HepG2 (cell line): ENCODE data around the gene ZNF628. TPM values are rescaled to one million over a fixed set of nuclear protein-coding genes. Genes with fewer than 3 reads are reported as not detected.
A peak's percentile ranks its signal among the peaks of the same experiment; 100 is the strongest.

Experiments used
- ATRX ChIP-seq: sonication (generic); formaldehyde crosslinking; IDR thresholded peaks from 2 replicates; pipeline ENCODE4 v1.4.0; 2020; ENCODE audit warnings: missing genetic modification reagents, borderline replicate concordance
- ESRRA ChIP-seq: sonication (generic); formaldehyde crosslinking; IDR thresholded peaks from 2 replicates; pipeline ENCODE4 v1.5.1; 2020; ENCODE audit warnings: mild to moderate bottlenecking, low read depth, missing genetic modification reagents
- PHF5A ChIP-seq: IDR thresholded peaks from one replicate; pipeline ENCODE4 v1.6.1; 2018; ENCODE audit warnings: low read depth, missing genetic modification reagents; ENCODE audit not compliant: unreplicated experiment
- PITX1 ChIP-seq: sonication (generic); formaldehyde crosslinking; IDR thresholded peaks from 2 replicates; pipeline ENCODE4 v1.5.1; 2020; ENCODE audit warnings: mild to moderate bottlenecking, missing genetic modification reagents
- ZNF33A ChIP-seq: sonication (generic); formaldehyde crosslinking; IDR thresholded peaks from 2 replicates; pipeline ENCODE4 v1.5.1; 2020; ENCODE audit warnings: missing genetic modification reagents, mild to moderate bottlenecking, moderate library complexity, borderline replicate concordance
- ZNF343 ChIP-seq: sonication (generic); formaldehyde crosslinking; IDR thresholded peaks from 2 replicates; pipeline ENCODE4 v1.4.0; 2020; ENCODE audit warnings: mild to moderate bottlenecking, missing genetic modification reagents
- ZNF550 ChIP-seq: sonication (generic); formaldehyde crosslinking; IDR thresholded peaks from 2 replicates; pipeline ENCODE4 v1.4.0; 2020; ENCODE audit warnings: mild to moderate bottlenecking, missing genetic modification reagents, borderline replicate concordance
- ZNF746 ChIP-seq: sonication (generic); formaldehyde crosslinking; IDR thresholded peaks from 2 replicates; pipeline ENCODE4 v1.8.0; 2022; ENCODE audit warnings: mild to moderate bottlenecking, missing genetic modification reagents
- polyA plus RNA-seq, 8 experiments: library from polyadenylated mRNA; depleted of rRNA in 3 of 8; stranded (reverse) in 7 of 8; unstranded in 1 of 8; fragments of >200 nt; fragmentation: Illumina TruSeq in 4 of 8; extraction: Trizol in 4 of 8; gene quantifications; 2 replicates each; pipeline versions ENCODE4 v1.2.1 to v1.2.3, GENCODE V29; 2011 to 2016; ENCODE audit warnings: low read depth in 4 of 8, missing spikeins in 1 of 8, mixed read lengths in 1 of 8; ENCODE audit not compliant: insufficient read depth in 1 of 8
- total RNA-seq, 5 experiments: library from RNA; depleted of rRNA; stranded (reverse); fragments of >200 nt; fragmentation: Illumina TruSeq; extraction: Trizol; gene quantifications; 2 replicates each; pipeline ENCODE4 v1.2.3, GENCODE V29; 2016; ENCODE audit warnings: low read depth in 1 of 5
- TF ChIP-seq, protein P1 (sequence below): sonication (generic); formaldehyde crosslinking; IDR thresholded peaks from 2 replicates; pipeline ENCODE4 v1.4.0; 2020; ENCODE audit warnings: missing genetic modification reagents, borderline replicate concordance
- TF ChIP-seq, protein P2 (sequence below): sonication (generic); formaldehyde crosslinking; IDR thresholded peaks from 2 replicates; pipeline ENCODE4 v1.5.1; 2020; ENCODE audit warnings: mild to moderate bottlenecking, missing genetic modification reagents, moderate library complexity
- TF ChIP-seq, protein P3 (sequence below): sonication (generic); formaldehyde crosslinking; IDR thresholded peaks from 2 replicates; pipeline ENCODE4 v1.5.1; 2020; ENCODE audit warnings: mild to moderate bottlenecking, missing genetic modification reagents
- TF ChIP-seq, protein P4 (sequence below): sonication (generic); formaldehyde crosslinking; IDR thresholded peaks from 2 replicates; pipeline ENCODE4 v1.8.0; 2022; ENCODE audit warnings: mild to moderate bottlenecking, missing genetic modification reagents
- TF ChIP-seq, protein P5 (sequence below): sonication (generic); formaldehyde crosslinking; IDR thresholded peaks from 2 replicates; pipeline ENCODE4 v1.4.0; 2020; ENCODE audit warnings: mild to moderate bottlenecking, missing genetic modification reagents

Gene ZNF628
- total and polyA plus RNA-seq, 2 of the 13 experiments (the other 11 are each of a cell fraction or from before 2014, with no cell fraction given): 0.54 to 1.2 TPM

DNA sequence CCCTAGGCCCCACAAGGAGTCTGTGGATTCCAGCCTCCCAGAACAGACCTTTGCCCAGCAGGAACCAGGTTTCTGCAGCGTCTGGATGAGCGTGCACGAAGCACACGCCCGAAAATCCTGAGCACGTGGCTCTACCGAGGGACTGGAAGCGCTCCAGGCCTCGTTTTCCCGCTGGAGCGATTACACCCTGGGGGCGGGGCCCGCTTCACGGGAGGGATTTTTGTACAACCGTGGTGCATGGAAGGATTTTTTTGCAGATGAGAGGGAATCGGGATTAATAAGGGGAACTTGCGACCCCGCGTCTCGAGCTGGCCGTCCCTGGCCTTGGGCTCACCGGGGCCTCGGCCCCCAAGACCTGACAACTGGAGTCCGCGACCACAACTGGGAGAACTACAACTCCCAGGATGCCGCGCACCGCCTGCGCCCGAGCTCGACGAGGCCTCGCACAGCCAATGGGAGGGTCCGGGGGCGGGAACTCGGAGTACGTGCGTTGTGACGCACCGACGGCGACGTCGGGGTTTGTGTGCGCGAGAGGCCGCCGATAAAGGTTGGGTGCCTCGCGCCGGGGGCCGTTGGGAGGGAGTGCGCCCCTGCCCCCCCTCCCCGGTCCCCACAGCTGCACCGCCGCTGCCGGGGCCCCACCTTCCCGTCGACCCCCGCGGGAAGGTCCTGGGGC lies at the start of gene ZNF628 (continued):
- TF ChIP-seq, protein P1, sequence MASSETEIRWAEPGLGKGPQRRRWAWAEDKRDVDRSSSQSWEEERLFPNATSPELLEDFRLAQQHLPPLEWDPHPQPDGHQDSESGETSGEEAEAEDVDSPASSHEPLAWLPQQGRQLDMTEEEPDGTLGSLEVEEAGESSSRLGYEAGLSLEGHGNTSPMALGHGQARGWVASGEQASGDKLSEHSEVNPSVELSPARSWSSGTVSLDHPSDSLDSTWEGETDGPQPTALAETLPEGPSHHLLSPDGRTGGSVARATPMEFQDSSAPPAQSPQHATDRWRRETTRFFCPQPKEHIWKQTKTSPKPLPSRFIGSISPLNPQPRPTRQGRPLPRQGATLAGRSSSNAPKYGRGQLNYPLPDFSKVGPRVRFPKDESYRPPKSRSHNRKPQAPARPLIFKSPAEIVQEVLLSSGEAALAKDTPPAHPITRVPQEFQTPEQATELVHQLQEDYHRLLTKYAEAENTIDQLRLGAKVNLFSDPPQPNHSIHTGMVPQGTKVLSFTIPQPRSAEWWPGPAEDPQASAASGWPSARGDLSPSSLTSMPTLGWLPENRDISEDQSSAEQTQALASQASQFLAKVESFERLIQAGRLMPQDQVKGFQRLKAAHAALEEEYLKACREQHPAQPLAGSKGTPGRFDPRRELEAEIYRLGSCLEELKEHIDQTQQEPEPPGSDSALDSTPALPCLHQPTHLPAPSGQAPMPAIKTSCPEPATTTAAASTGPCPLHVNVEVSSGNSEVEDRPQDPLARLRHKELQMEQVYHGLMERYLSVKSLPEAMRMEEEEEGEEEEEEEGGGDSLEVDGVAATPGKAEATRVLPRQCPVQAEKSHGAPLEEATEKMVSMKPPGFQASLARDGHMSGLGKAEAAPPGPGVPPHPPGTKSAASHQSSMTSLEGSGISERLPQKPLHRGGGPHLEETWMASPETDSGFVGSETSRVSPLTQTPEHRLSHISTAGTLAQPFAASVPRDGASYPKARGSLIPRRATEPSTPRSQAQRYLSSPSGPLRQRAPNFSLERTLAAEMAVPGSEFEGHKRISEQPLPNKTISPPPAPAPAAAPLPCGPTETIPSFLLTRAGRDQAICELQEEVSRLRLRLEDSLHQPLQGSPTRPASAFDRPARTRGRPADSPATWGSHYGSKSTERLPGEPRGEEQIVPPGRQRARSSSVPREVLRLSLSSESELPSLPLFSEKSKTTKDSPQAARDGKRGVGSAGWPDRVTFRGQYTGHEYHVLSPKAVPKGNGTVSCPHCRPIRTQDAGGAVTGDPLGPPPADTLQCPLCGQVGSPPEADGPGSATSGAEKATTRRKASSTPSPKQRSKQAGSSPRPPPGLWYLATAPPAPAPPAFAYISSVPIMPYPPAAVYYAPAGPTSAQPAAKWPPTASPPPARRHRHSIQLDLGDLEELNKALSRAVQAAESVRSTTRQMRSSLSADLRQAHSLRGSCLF (CRISPR knock-in tag): 0 out of 2 replicates have a peak, but pooled peaks have one; percentile 88
- TF ChIP-seq, protein P2, sequence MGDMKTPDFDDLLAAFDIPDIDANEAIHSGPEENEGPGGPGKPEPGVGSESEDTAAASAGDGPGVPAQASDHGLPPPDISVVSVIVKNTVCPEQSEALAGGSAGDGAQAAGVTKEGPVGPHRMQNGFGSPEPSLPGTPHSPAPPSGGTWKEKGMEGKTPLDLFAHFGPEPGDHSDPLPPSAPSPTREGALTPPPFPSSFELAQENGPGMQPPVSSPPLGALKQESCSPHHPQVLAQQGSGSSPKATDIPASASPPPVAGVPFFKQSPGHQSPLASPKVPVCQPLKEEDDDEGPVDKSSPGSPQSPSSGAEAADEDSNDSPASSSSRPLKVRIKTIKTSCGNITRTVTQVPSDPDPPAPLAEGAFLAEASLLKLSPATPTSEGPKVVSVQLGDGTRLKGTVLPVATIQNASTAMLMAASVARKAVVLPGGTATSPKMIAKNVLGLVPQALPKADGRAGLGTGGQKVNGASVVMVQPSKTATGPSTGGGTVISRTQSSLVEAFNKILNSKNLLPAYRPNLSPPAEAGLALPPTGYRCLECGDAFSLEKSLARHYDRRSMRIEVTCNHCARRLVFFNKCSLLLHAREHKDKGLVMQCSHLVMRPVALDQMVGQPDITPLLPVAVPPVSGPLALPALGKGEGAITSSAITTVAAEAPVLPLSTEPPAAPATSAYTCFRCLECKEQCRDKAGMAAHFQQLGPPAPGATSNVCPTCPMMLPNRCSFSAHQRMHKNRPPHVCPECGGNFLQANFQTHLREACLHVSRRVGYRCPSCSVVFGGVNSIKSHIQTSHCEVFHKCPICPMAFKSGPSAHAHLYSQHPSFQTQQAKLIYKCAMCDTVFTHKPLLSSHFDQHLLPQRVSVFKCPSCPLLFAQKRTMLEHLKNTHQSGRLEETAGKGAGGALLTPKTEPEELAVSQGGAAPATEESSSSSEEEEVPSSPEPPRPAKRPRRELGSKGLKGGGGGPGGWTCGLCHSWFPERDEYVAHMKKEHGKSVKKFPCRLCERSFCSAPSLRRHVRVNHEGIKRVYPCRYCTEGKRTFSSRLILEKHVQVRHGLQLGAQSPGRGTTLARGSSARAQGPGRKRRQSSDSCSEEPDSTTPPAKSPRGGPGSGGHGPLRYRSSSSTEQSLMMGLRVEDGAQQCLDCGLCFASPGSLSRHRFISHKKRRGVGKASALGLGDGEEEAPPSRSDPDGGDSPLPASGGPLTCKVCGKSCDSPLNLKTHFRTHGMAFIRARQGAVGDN: peak; percentile 100
- TF ChIP-seq PHF5A (no peak), ZNF746 (CRISPR knock-in tag) (peak; percentile 72; the same call in 1 of the 2 replicates), ATRX (CRISPR knock-in tag) (no peak), PITX1 (CRISPR knock-in tag) (peak; percentile 49; the same call in 1 of the 2 replicates), ZNF33A (no peak), ZNF343 (CRISPR knock-in tag) (peak; percentile 85; the same call in 1 of the 2 replicates), ESRRA (CRISPR knock-in tag) (peak; percentile 38; the same call in 1 of the 2 replicates), ZNF550 (peak; percentile 91; the same call in 1 of the 2 replicates)
- TF ChIP-seq, protein P3, sequence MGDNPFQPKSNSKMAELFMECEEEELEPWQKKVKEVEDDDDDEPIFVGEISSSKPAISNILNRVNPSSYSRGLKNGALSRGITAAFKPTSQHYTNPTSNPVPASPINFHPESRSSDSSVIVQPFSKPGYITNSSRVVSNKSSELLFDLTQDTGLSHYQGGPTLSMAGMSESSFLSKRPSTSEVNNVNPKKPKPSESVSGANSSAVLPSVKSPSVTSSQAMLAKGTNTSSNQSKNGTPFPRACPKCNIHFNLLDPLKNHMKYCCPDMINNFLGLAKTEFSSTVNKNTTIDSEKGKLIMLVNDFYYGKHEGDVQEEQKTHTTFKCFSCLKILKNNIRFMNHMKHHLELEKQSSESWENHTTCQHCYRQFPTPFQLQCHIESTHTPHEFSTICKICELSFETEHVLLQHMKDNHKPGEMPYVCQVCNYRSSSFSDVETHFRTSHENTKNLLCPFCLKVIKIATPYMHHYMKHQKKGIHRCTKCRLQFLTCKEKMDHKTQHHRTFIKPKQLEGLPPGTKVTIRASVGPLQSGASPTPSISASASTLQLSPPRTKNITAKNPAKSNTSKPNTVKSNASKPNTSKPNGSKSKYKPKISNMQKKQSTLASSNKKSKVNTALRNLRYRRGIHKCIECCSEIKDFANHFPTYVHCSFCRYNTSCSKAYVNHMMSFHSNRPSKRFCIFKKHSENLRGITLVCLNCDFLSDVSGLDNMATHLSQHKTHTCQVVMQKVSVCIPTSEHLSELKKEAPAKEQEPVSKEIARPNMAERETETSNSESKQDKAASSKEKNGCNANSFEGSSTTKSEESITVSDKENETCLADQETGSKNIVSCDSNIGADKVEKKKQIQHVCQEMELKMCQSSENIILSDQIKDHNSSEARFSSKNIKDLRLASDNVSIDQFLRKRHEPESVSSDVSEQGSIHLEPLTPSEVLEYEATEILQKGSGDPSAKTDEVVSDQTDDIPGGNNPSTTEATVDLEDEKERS (CRISPR knock-in tag): 0 out of 2 replicates have a peak, but pooled peaks have one; percentile 53
- TF ChIP-seq, protein P4, sequence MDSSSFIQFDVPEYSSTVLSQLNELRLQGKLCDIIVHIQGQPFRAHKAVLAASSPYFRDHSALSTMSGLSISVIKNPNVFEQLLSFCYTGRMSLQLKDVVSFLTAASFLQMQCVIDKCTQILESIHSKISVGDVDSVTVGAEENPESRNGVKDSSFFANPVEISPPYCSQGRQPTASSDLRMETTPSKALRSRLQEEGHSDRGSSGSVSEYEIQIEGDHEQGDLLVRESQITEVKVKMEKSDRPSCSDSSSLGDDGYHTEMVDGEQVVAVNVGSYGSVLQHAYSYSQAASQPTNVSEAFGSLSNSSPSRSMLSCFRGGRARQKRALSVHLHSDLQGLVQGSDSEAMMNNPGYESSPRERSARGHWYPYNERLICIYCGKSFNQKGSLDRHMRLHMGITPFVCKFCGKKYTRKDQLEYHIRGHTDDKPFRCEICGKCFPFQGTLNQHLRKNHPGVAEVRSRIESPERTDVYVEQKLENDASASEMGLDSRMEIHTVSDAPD: no peak
- TF ChIP-seq, protein P5, sequence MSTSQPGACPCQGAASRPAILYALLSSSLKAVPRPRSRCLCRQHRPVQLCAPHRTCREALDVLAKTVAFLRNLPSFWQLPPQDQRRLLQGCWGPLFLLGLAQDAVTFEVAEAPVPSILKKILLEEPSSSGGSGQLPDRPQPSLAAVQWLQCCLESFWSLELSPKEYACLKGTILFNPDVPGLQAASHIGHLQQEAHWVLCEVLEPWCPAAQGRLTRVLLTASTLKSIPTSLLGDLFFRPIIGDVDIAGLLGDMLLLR (CRISPR knock-in tag): peak; percentile 92
